ENCODE data around the gene PSMA8. TPM values are rescaled to one million over a fixed set of nuclear protein-coding genes. Genes with fewer than 3 reads are reported as not detected.

The PSMA8 gene
- total RNA-seq (2021; fragmentation: NEBNext Ultra II Directional; extraction: Animal tissue kit (Norgen Biotek cat#: 25700)): not detected
- long read RNA-seq: 0 reads

- no peaks in the 10 kb centered on the region for H3K36me3 Mint-ChIP-seq (ENCODE audit: low read depth)
- H3K4me3 Mint-ChIP-seq: no peak within 1 kb of the TSS
- H3K4me1 Mint-ChIP-seq (ENCODE audit: low read depth): no peaks in the 10 kb centered on the region
- TF ChIP-seq CTCF (IDR thresholded peaks at IDR 0.05): no peak
- DNase-seq: no peak
- H3K9me3 Mint-ChIP-seq: no peaks in the 10 kb centered on the region
- peaks cover 2% of the 10 kb centered on the region; the same call in 1 of the 2 replicates for H3K27me3 Mint-ChIP-seq (ENCODE audit: insufficient read depth)
- no peak within 1 kb of the TSS for H3K27ac Mint-ChIP-seq
These were observed at the start of gene PSMA8 for GRCh38 chr18:26133652-26134051. PSMA8 (plus strand) TSS chr18:26133869; CDS start chr18:26133966, 97 bp downstream.

- peaks cover 62% of the 10 kb centered on the region for H3K36me3 Mint-ChIP-seq (ENCODE audit: low read depth)
- TF ChIP-seq CTCF (IDR thresholded peaks at IDR 0.05): no peak
- H3K4me3 Mint-ChIP-seq: no peak overlapping the region
- H3K4me1 Mint-ChIP-seq (ENCODE audit: low read depth): peaks cover 47% of the 10 kb centered on the region
- no peaks in the 10 kb centered on the region for H3K9me3 Mint-ChIP-seq
- H3K27ac Mint-ChIP-seq: no peak overlapping the region
- no peaks in the 10 kb centered on the region; the same call in 1 of the 2 replicates for H3K27me3 Mint-ChIP-seq (ENCODE audit: insufficient read depth)
- no peak for DNase-seq
These were observed 48.6 kb upstream of the PSMA8 start for GRCh38 chr18:26085056-26085455.

- Mint-ChIP-seq H3K9me3 (no peaks in the 10 kb centered on the region), H3K4me3 (no peak overlapping the region), H3K4me1 (ENCODE audit: low read depth) (peaks cover 54% of the 10 kb centered on the region), H3K36me3 (ENCODE audit: low read depth) (peaks cover 51% of the 10 kb centered on the region), H3K27ac (no peak overlapping the region), H3K27me3 (ENCODE audit: insufficient read depth) (no peaks in the 10 kb centered on the region; the same call in 1 of the 2 replicates)
- no peak for DNase-seq
- no peak for TF ChIP-seq CTCF (IDR thresholded peaks at IDR 0.05)
These were observed 46.7 kb upstream of the PSMA8 start for GRCh38 chr18:26086959-26087358.

GRCh38 chr18:26088487-26088886 is 45.2 kb upstream of the PSMA8 start:
- Mint-ChIP-seq H3K4me1 (ENCODE audit: low read depth) (peaks cover 39% of the 10 kb centered on the region), H3K4me3 (peak overlapping the region; percentile 92), H3K27ac (peak overlapping the region; percentile 96), H3K36me3 (ENCODE audit: low read depth) (peaks cover 36% of the 10 kb centered on the region), H3K9me3 (no peaks in the 10 kb centered on the region), H3K27me3 (ENCODE audit: insufficient read depth) (no peaks in the 10 kb centered on the region; the same call in 1 of the 2 replicates)
- no peak for TF ChIP-seq CTCF (IDR thresholded peaks at IDR 0.05)
- DNase-seq: no peak

GRCh38 chr18:26089293-26090129 is 44.2 kb upstream of the PSMA8 start:
- H3K4me1 Mint-ChIP-seq (ENCODE audit: low read depth): peaks cover 33% of the 10 kb centered on the region
- no peaks in the 10 kb centered on the region; the same call in 1 of the 2 replicates for H3K27me3 Mint-ChIP-seq (ENCODE audit: insufficient read depth)
- DNase-seq: peak; percentile 31
- H3K36me3 Mint-ChIP-seq (ENCODE audit: low read depth): peaks cover 26% of the 10 kb centered on the region
- peak overlapping the region; percentile 92 for H3K4me3 Mint-ChIP-seq
- TF ChIP-seq CTCF (IDR thresholded peaks at IDR 0.05): no peak
- H3K9me3 Mint-ChIP-seq: no peaks in the 10 kb centered on the region
- peak overlapping the region; percentile 96 for H3K27ac Mint-ChIP-seq

Measured in HFFc6 (cell line).